ENCODE results near the gene KLHL18.

GRCh38 chr3:47385007-47385406, 102.3 kb downstream of the KLHL18 start:
- TF ChIP-seq CTCF (IDR thresholded peaks at IDR 0.05) (no peak), POLR2A (IDR thresholded peaks at IDR 0.05) (no peak)

Data from lower leg skin (tissue), 3 donors.